Gastrocnemius medialis (tissue), 4 donors: ENCODE measurements around the gene CAPG. TPM values are rescaled to one million over a fixed set of nuclear protein-coding genes. Genes with fewer than 3 reads are reported as not detected.
"Not testable (repeated sequence)": the region's sequence is repeated elsewhere in the genome, so short reads cannot be mapped to it uniquely, and the experiment has no call there.

Experiments used
- ATAC-seq, 2 donors: fragments of 150-250 bp; one replicate each; pipeline ENCODE4 v1.9.1; 2016
- DNase-seq, 2 donors: peaks; one replicate each; pipeline ENCODE4 v3.0.0-alpha.2; 2019
- H3K27ac ChIP-seq, 4 donors: fragments of 200-600 bp; sonication (generic); 1 replicate in 1 of 4; 2 replicates in 3 of 4; pipeline ENCODE4 v1.5.1; 2016 to 2018; ENCODE audit warnings: mild to moderate bottlenecking in 2 of 4, moderate library complexity in 1 of 4
- H3K27me3 ChIP-seq, 3 donors: fragments of 200-600 bp; sonication (generic) in 2 of 3; 1 replicate in 1 of 3; 2 replicates in 2 of 3; pipeline versions ENCODE4 v1.5.1 to v1.6.0; 2016 to 2019; ENCODE audit warnings: mild to moderate bottlenecking in 1 of 3, moderate library complexity in 1 of 3
- H3K36me3 ChIP-seq, 2 donors: fragments of 200-600 bp; sonication (generic) in 1 of 2; one replicate each; pipeline ENCODE4 v1.5.1; 2017 to 2018
- H3K4me1 ChIP-seq, 2 donors: fragments of 200-600 bp; sonication (generic) in 1 of 2; one replicate each; pipeline ENCODE4 v1.5.1; 2016 to 2017; ENCODE audit warnings: mild to moderate bottlenecking in 2 of 2
- H3K4me3 ChIP-seq, 4 donors: fragments of 200-600 bp; sonication (generic) in 3 of 4; 1 replicate in 1 of 4; 2 replicates in 3 of 4; pipeline ENCODE4 v1.5.1; 2016 to 2019; ENCODE audit warnings: mild to moderate bottlenecking in 2 of 4
- H3K9me3 ChIP-seq, 3 donors: fragments of 200-600 bp; sonication (generic) in 2 of 3; 1 replicate in 1 of 3; 2 replicates in 2 of 3; pipeline ENCODE4 v1.5.1; 2016 to 2019
- CTCF ChIP-seq, 5 experiments: fragments of 450-650 bp in 3 of 5; fragments of 200-600 bp in 2 of 5; sonication (generic) in 2 of 5; IDR thresholded peaks in 4 of 5; conservative IDR thresholded peaks in 1 of 5; 1 replicate in 4 of 5; 2 replicates in 1 of 5; pipeline ENCODE4 v1.5.1; 2016 to 2019; ENCODE audit warnings: antibody characterized with exemption in 5 of 5, mild to moderate bottlenecking in 3 of 5, moderate library complexity in 3 of 5
- POLR2A ChIP-seq, 2 donors: fragments of 450-650 bp; IDR thresholded peaks; one replicate each; pipeline ENCODE4 v1.6.1; 2017; ENCODE audit warnings: antibody characterized with exemption in 2 of 2, mild to moderate bottlenecking in 2 of 2, moderate library complexity in 2 of 2
- in situ Hi-C, 4 donors: fragments of 200-750 bp; cut with MboI; loops; one replicate each; pipeline versions ENCODE4 v1.15.0 to v1.8.0; 2017; ENCODE audit warnings: low sequenced_read_pairs in 4 of 4
- intact Hi-C: fragments of 100-400 bp; cut with DNase I; formaldehyde crosslinking; loops from one replicate; pipeline ENCODE4 v1.15.1; 2023; ENCODE audit warnings: low total_unique reads
- total RNA-seq, 4 donors: library from RNA; depleted of rRNA; stranded (reverse); fragments of >200 nt; gene quantifications; one replicate each; pipeline versions ENCODE4 v1.1.0 to v1.2.3, GENCODE V29; 2016

The CAPG gene
- total RNA-seq, 4 donors from 2014 or later: 15.9 to 35.6 (median 23.1) TPM

- DNase-seq: peak in 1 of 2 donors; percentile 83
- H3K9me3 ChIP-seq, in situ Hi-C loops, H3K27me3 ChIP-seq, H3K4me3 ChIP-seq: not testable (repeated sequence)
- H3K36me3 ChIP-seq: peaks cover 0 to 61% of the 10 kb centered on the region in 2 donors
- peak; percentile 55 to 83 for ATAC-seq
- H3K27ac ChIP-seq: peak overlapping the region; percentile 71 to 83 (median 77)
- H3K4me1 ChIP-seq: peaks cover 3 to 12% of the 10 kb centered on the region in 2 donors
- intact Hi-C loops: loop anchor here (2.0 kb wide), 1 partner anchor 28 kb away; the partner anchor contains the start of genes ELMOD3 and RETSAT
- peak in 1 of 2 donors; percentile 23 for TF ChIP-seq POLR2A (IDR thresholded peaks at IDR 0.05)
Measured at GRCh38 chr2:85383151-85383550, 27.0 kb downstream of the CAPG start.

GRCh38 chr2:85380048-85380447, 30.1 kb downstream of the CAPG start:
- in situ Hi-C loops (no loop called here), intact Hi-C loops (no loop called here)
- Histone ChIP-seq H3K4me3 (no peak overlapping the region), H3K4me1 (peaks cover 3 to 12% of the 10 kb centered on the region in 2 donors), H3K9me3 (no peaks in the 10 kb centered on the region), H3K27ac (no peak overlapping the region), H3K27me3 (no peaks in the 10 kb centered on the region), H3K36me3 (peaks cover 0 to 54% of the 10 kb centered on the region in 2 donors)
- TF ChIP-seq CTCF (IDR thresholded peaks at IDR 0.05 in 4 of 5, conservative IDR thresholded peaks at IDR 0.05 in 1 of 5) (no peak), POLR2A (IDR thresholded peaks at IDR 0.05) (no peak)
- DNase-seq: no peak
- ATAC-seq: no peak

- Histone ChIP-seq H3K36me3 (peaks cover 0 to 67% of the 10 kb centered on the region in 2 donors), H3K27ac (no peak overlapping the region), H3K4me3 (no peak overlapping the region), H3K27me3 (no peaks in the 10 kb centered on the region), H3K9me3 (no peaks in the 10 kb centered on the region), H3K4me1 (peaks cover 0 to 8% of the 10 kb centered on the region in 2 donors)
- no peak for ATAC-seq
- no peak for DNase-seq
- TF ChIP-seq POLR2A (IDR thresholded peaks at IDR 0.05): no peak
- no peak for TF ChIP-seq CTCF (IDR thresholded peaks at IDR 0.05 in 4 of 5, conservative IDR thresholded peaks at IDR 0.05 in 1 of 5)
- in situ Hi-C loops (no loop called here), intact Hi-C loops (no loop called here)
Measured at GRCh38 chr2:85378257-85378656, 31.9 kb downstream of the CAPG start.

- Histone ChIP-seq H3K36me3 (peaks cover 0 to 72% of the 10 kb centered on the region in 2 donors), H3K27me3 (no peaks in the 10 kb centered on the region), H3K27ac (no peak overlapping the region), H3K4me1 (no peaks in the 10 kb centered on the region), H3K9me3 (no peaks in the 10 kb centered on the region), H3K4me3 (no peak overlapping the region)
- no peak for TF ChIP-seq CTCF (IDR thresholded peaks at IDR 0.05 in 4 of 5, conservative IDR thresholded peaks at IDR 0.05 in 1 of 5)
- TF ChIP-seq POLR2A (IDR thresholded peaks at IDR 0.05): no peak
- ATAC-seq (no peak), DNase-seq (no peak)
- in situ Hi-C loops (no loop called here), intact Hi-C loops (no loop called here)
Measured at GRCh38 chr2:85377083-85377482, 33.1 kb downstream of the CAPG start.

GRCh38 chr2:85376291-85377065, 33.7 kb downstream of the CAPG start:
- no peak for TF ChIP-seq POLR2A (IDR thresholded peaks at IDR 0.05)
- TF ChIP-seq CTCF (IDR thresholded peaks at IDR 0.05 in 4 of 5, conservative IDR thresholded peaks at IDR 0.05 in 1 of 5): no peak
- DNase-seq (no peak), ATAC-seq (no peak)
- in situ Hi-C loops (no loop called here), intact Hi-C loops (no loop called here)
- H3K4me1 ChIP-seq: no peaks in the 10 kb centered on the region
- H3K27me3 ChIP-seq: no peaks in the 10 kb centered on the region
- H3K9me3 ChIP-seq: no peaks in the 10 kb centered on the region
- no peak overlapping the region for H3K27ac ChIP-seq
- peaks cover 0 to 71% of the 10 kb centered on the region in 2 donors for H3K36me3 ChIP-seq
- H3K4me3 ChIP-seq: no peak overlapping the region
